NCI-H2081 treated with DMSO at 0.1 percent for 48 hours (cell line): Measurements from ENCODE around the gene MT1F.
"Not testable (repeated sequence)": the region's sequence is repeated elsewhere in the genome, so short reads cannot be mapped to it uniquely, and the experiment has no call there.

Experiments used
- DNase-seq: peaks from one replicate; lab custom pipeline; 2025; lab: John Stamatoyannopoulos, UW

The MT1F gene

DNA sequence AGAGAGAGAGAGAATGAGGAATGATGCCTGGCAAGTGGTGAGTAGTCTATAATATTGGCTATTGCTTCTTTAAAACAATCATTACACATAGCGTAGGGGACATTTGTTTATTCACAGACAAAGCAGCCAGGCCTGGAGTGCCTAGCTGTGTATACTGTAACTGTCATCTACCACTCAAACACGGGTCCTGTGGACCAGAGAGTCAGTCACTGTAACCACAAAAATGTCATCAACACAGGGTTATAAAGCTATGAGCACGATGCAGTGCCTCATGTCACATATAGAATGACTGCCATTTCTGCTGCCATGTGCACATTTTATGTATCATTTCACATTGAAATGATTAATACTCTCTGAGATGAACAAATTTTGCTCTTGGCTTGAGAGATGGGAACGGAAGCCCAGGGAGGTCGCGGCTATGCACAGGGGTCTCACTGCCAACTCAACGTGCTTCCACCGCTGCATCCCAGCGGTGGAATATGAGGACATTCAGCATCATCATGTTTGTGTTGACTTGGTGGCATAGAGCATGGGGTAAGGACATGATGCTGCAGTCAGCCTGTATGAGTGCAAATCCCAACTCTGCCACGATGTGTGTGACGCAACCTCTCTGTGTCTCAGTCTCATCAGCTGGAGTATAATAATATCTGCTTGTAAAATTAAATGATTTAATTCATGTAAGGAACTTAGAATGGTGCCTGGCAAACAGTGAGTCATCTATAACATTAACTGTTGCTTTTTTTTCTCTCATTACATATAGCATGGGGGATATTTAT, 15.2 kb downstream of the MT1F start:
- DNase-seq: no peak

DNA sequence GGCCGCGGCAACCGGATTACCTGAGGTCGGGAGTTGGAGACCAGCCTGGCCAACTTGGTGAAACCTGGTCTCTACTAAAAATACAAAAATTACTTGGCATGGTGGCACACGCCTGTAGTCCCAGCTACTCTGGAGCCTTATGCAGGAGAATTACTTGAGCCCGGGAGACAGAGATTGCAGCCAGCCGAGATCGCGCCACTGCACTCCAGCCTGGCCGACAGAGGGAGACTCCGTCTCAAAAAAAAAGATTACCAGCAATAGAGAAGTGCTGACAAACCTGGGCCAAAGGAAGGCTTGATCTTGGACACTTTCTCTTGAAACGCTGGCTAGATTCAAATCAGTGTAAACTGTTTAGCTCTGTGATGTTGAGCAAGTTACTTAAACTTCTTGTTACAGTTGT, 16.2 kb downstream of the MT1F start:
- DNase-seq: no peak

DNA sequence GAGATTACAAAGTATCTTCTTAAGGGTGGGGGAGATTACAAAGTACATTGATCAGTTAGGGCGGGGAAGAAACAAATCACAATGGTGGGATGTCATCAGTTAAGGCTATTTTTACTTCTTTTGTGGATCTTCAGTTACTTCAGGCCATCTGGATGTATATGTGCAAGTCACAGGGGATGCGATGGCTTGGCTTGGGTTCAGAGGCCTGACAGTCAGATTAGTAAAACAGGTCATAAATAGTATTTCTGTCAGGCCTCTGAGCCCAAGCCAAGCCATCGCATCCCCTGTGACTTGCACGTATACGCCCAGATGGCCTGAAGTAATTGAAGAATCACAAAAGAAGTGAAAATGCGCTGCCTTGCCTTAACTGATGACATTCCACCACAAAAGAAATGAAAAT, 16.8 kb downstream of the MT1F start:
- DNase-seq: not testable (repeated sequence)

DNA sequence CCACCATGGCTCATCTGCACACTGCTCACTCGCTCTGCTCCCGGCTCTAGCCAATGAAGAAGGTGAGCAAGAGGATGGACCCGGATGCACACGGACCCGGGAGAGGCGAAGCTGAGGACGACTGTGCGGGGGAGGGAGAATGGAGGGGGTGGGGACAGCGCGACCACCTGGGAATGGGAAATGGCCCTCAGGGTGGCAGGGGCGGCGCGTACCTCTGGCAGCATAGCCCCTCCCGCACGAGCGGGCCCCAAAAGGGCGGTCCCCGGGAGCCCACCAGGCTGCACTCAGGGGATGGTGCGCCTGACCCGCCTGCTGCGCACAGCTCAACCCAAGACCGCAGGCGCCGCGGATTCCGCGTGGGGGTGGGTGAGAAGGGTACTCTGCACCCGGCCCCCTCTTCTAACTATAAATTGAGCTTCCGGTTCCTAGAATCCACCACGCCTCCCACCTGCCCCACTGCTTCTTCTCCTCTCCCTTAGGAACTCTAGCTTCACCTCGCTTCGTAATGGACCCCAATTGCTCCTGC, 18.0 kb downstream of the MT1F start:
- no peak for DNase-seq

DNA sequence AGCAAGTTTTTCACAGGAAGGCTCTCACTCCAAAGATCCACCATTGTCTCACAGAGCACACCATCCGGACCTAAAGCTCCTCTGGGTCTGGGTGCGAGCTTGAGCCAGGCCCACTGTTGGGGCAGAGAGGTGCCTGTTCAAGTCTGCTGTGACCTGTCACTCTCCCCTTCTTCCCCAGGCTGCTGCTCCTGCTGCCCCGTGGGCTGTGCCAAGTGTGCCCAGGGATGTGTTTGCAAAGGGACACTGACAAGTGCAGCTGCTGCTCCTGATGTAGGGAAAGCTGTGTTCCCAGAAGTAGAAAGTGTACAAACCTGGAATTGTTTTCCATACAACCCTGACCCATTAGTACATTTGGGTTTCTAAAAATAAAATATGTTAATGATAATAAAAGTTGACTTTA, 19.7 kb downstream of the MT1F start:
- DNase-seq: no peak

DNA sequence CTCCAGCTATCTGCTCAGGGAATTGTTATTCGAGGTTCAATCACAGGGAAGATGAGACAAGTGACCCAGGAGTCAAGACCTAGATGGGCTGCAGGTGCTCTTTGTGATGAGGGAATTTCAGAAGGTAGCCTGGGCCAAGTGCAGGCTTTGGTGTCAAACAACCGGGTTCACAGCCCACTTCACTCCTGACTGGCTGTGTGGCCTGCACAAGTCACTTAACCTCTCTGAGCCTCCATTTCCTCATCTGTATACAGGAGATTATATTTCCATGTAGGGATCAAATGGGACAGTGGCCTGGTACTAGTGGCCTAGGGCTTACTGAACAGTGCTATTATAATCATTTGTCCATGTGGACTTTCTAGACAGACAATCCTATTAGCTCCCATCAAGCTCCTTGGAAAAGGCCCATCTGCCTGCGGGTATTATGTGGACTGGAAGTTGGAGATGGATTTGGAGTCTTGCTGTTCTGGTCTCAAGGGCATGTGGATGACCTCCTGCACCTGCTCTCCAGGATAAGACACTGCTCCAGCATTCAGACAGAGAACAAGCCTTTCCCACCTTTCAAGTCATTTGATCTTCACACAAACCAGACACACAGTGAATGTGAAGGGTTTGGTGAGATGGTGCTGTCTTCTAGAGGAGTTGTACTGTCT, 21.4 kb downstream of the MT1F start:
- no peak for DNase-seq

DNA sequence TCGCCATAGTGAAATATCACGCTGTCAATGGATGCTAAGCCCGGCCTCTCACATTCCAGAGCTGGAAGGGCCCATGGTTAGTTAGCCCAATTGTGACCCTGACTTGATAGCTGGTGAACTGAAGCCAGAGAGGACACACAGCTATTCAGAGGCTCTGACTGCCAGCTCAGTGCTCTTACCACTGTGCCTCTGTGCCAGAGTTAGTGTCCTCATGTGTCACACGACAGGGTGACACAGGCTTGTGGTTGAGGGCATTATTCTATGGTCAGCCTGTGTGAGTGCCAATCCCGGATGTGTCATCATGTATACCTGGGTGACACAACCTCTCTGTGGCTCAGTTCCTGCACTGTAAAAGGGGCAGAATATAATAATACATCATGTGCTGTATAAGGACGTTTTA, 22.1 kb downstream of the MT1F start:
- DNase-seq: no peak

DNA sequence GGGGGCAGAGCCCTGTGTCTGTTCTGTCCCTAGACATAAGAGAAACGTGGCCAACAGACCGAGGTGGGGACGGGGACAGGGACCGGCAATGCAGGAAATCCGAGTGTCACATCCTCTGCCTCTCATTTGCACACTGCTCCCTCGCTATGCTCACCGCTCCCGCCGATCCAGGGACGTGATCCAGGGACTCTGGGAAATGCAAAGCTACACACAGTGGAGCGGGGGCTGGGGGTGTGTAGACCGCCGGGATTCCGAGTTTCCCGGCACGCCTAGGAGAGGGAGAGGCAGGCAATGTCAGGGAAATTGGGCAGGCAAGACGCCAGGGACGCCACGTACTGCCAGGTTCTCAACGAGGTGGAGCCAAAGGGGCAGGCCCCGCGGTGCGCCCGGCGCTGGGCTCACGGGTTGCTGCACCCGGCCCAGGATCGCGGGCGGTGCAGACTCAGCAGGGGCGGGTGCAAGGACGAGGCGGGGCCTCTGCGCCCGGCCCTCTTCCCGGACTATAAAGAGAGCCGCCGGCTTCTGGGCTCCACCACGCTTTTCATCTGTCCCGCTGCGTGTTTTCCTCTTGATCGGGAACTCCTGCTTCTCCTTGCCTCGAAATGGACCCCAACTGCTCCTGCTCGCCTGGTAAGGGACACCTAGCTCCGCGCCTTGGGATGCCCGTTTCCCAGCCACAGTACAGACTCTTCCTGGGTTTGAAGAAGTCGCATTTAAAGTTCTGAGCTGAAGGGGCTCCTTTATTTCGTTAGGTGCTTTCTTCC, 24.4 kb downstream of the MT1F start, which contains the start of gene MT1X:
Gene MT1X, plus strand, starts transcription at position 532 of the 764 bp plus-strand sequence. Its CDS starts 71 bp downstream, at position 603.
- DNase-seq: peak; percentile 10

DNA sequence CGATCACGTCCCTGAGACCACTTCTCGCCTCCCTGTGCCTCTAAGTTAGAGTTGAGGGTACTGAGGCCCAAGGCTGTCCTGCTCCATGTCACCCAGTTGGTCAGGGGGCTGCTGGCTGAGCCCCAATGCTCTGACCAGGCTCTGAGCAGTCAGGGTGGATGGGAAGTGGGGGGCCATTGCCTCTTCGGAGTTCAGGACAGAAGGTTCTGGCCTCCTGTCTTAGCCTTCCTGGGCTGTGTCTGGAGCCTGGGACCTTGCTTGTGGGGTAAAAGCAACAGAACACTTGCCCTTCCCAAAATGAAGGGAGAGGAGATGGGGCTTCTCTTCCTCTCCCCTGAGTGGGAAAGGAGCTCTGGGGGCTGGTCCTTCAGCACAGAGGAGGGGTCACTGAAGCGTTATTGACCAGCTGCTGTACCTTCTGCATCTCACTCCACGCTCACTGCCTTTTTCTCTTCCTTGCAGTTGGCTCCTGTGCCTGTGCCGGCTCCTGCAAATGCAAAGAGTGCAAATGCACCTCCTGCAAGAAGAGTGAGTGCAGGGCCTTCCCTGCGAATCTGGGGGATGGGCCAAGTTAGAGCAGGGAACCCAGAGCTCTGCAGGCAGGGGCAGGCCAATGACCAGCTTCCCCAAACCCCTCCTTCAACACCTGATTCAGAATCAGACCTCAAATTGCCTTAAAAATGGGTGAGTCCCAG, 25.1 kb downstream of the MT1F start:
- no peak for DNase-seq

DNA sequence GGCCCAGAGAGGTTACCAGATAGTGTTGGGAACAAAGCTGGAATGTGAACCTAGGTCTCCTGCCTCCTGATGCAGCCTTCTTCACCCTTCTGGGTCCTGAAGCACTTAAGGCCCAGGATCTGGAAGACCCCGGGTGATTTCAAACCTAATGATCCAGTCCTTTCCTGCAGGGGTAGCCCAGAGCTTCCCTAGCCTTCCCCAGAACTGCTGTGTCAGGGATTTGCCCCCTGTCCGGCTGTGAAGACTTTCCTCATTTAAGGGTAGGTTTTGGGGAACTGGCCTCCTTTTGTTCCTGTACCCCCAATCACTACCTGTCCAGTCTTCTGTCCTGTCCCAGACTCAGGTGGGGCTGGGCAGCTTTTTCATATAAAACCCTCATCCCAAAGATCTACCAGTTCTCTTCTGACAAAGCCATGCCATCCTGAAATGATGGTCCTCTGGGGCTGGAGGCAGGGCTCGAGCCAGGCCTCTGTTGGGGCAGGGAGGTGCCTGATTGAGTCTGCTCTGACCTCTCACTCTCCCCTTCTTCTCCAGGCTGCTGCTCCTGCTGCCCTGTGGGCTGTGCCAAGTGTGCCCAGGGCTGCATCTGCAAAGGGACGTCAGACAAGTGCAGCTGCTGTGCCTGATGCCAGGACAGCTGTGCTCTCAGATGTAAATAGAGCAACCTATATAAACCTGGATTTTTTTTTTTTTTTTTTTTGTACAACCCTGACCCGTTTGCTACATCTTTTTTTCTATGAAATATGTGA, 25.8 kb downstream of the MT1F start:
- no peak for DNase-seq

DNA sequence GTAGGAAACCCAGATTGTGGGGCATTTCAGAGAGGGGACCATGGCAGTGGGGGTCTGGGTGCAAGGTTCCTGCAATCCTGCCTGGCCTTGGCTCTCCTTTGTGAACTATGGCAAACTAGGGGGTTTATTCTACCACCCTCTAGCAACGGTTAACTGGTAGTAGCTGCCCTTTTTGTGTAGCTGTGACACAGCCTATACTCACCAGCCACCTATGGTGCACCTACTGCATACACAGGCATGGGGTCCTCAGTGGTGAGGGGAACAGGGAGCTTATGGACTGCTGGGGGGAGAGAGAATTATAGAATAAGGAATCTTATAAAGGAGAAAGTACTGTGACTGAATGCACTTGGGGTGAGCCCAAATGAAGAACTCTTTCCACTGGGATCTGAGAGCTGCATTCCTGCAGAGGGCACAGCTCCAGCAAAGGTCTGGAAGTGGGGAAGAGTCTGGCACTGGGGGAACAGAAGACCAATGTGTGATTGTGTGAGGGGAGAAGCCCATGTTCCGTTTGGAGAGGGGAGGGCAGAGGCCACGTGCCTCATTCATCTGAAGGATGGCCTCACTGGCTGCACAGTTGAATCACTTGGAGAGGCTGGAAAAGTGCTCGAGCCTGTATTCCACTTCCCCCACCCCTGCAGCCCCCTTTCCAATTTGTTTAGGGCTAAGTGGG, 26.6 kb downstream of the MT1F start:
- DNase-seq: no peak

DNA sequence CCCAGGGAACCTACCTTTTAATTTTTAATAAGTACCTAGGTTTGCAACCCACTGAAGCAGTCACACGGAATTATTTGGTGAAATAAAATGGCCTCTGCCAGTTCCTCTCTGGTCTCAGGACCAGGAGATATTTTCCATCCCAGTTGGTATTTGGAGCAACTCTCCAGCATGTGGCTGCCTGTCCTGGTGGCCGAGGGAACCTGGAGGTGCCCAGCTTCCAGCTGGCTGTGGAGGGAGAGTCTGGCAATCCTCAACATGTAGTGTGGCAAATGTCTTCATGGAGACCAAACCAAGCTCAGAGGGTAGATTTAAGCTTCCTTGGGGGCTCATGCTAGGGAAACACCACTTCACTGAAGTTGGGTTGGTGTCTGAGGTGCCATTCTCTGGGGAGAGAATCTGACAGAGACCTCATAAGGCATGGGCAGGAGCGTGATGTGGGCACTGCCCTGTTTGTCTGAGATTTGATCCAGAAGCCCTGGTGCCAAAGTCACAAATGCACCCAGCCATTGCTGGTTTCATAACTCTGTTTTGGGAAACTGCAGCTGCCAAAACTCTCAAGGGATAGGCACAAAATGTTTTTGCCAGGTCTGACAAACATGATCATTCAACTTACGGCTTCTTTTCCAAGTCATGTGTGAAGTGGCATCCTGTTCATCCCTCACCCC, 27.3 kb downstream of the MT1F start:
- no peak for DNase-seq

DNA sequence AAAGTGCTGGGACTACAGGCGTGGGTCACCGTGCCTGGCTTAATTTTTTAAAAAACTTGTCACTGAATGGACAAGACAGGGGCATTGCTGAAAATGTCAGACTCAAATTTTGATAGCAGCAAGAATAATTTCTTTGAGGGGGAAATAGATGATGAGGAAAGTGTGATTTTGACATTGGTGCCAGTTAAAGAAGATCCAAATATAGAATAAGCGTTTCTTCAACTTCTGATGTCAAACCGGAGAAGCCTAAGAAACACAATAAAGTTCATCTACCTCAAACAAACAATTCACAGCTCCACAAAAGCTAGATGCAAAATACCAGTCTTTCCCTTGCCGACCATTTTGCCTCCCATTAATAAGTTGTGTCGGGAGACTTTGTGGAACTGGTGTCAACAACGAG, 29.0 kb downstream of the MT1F start:
- no peak for DNase-seq

DNA sequence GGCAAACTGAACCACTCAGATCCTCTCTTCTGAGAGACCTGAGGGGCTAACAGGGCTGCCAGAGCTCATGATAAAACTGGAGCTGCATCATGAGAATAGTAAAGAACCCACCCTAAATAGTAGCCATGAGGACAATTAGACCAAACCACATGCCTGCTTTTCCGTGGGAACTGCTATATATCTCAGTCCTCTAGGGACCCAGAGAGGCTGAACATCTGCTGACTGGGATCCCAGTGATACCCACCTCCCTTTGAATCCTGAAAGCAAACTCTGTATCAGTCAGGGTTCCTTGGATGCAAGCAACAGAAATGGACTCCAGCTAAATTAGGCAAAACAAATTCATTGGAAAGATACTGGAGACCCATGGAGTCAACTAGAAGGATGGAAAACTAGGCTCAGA, 31.0 kb downstream of the MT1F start:
- DNase-seq: no peak

DNA sequence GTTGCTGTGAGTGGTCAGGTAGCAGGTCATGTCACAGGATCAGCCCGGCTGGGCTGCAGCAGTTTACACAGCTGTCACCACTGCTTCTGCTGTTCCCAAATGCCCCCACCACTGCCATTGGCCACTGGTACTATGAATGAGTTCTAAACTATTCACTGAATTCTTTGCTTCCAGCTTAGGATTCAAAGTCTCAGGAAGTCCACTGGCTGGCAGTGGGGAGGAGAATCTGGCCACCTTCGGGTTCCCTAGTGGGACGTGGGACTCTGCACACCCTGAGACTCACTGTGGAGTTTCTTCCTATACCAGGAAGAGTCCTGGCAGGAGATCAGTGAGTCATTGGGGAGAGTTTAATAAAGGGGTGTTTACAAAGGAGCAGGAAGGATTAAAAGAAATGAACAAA, 31.4 kb downstream of the MT1F start:
- no peak for DNase-seq

DNA sequence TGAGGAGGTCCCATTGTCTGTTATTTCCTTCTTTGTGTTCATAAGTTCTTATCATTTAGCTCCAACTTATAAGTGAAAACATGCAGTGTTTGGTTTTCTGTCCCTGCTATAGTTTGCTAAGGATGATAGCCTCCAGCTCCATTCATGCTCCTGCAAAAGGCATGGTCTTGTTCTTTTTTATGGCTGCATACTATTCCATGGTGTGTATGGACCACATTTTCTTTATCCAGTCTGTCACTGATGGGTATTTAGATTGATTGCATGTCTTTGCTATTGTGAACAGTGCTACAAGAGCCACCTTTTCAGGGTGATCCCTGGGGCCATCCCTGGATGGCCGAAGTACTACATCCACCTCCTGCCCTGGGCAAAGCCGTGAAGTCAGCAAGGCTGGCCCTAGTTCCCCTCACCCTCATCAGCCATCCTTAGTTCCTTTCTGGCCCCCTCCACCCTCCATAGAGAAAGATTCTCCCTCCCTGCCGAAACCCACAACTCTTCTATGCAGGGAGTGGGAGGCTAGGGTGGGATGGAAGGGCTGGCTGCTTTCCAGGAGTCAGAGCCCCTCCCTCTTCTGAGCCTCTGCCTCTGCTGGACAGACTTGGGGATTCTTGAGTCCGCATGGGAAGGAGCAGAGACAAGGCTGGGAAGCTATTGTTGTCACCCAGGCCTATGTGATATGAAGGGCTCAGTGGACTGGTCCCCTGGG, 32.8 kb downstream of the MT1F start:
- no peak for DNase-seq

DNA sequence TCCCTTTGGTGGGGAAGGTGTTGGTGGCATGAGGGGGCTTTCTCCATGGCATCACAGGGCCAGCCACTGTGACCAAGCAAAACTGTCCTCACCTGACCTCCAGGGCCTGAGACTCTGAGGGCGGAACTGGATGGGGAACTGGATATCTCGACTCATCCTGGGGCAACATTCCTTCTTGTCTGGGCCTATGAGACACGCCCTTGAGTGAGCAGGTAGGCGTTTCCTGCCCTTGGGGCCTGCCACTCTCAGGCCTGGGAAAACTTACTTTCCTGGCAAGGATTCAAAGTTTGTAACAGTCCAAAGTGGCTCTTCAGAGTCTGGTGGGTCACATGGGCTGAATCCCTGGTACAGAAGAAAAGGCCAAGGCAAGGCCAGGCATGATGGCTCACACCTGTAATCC, 34.1 kb downstream of the MT1F start:
- no peak for DNase-seq

DNA sequence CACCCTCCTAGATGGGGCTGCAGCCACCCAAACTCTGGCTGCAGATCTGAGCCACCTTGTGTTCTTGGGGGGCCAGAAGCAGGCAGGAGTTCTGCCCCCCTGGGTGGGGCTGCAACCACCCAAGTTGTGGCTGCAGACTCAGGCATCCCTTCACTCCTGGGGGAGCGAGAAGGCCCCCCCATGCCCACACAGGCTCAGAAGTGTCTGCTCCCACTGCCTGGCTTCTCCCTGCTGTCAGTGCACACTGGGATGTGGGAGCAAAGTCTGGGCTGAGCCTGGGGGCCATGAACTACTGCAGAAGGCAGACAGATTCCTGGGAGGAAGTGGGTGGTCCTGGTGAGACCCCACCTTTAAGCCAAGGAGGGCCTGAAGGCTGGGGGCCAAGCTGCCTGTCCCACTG, 37.5 kb downstream of the MT1F start:
- DNase-seq: no peak

DNA sequence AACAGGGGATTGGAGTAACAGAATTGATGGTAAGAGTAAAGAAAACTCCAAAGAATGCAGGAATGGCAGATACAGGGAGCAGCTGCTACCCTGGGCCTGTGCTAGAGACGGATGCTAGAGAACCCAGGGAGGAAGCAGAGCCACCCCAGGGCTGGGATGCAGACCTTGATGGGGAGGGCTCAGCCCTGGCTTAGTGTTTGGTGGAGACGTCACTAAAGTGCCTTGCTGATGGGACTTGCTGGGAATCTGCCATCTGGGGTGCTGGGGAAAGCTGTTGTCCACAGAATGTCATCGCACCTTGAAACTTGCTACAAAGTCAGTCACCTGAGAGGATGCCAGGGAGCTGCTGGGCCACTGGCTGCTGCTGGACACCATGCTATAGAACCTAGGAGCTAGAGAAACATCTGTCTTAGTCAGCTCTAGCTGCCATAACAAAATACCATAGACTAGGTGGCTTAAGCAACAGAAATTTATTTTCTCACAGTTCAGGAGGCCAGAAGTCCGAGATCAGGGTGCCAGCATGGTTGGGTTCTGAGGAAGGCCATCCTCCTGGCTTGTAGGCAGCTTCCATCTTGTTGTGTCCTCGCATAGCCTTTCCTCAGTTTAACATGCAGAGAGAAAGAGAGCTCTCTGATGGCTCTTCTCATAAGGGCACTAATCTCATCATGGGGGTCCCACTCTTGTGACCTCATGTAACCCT, 39.8 kb downstream of the MT1F start:
- DNase-seq: no peak
